Breast epithelium (tissue), 4 donors: ENCODE data around the gene RTKN2. TPM values are rescaled to one million over a fixed set of nuclear protein-coding genes. Genes with fewer than 3 reads are reported as not detected.

ENCODE experiments used
- DNase-seq, 2 donors: peaks; one replicate each; pipeline ENCODE4 v3.0.0-alpha.2; 2019; ENCODE audit warnings: low spot score in 2 of 2
- H3K27ac ChIP-seq, 2 donors: fragments of 200-600 bp; sonication (generic) in 1 of 2; one replicate each; pipeline ENCODE4 v1.5.1; 2016 to 2019; ENCODE audit warnings: mild to moderate bottlenecking in 1 of 2
- H3K27me3 ChIP-seq, 2 donors: fragments of 200-600 bp; sonication (generic) in 1 of 2; one replicate each; pipeline versions ENCODE4 v1.5.1 to v1.6.0; 2017 to 2019; ENCODE audit warnings: control low read depth in 1 of 2, mild to moderate bottlenecking in 1 of 2
- H3K36me3 ChIP-seq: fragments of 200-600 bp; one replicate; pipeline ENCODE4 v1.5.1; 2019
- H3K4me1 ChIP-seq, 2 donors: fragments of 200-600 bp; sonication (generic); one replicate each; pipeline ENCODE4 v1.5.1; 2016 to 2019; ENCODE audit warnings: control low read depth in 1 of 2
- H3K4me3 ChIP-seq, 3 donors: fragments of 200-600 bp; sonication (generic); 1 replicate in 2 of 3; 2 replicates in 1 of 3; pipeline ENCODE4 v1.5.1; 2016 to 2019; ENCODE audit warnings: mild to moderate bottlenecking in 3 of 3, moderate library complexity in 2 of 3
- H3K9me3 ChIP-seq, 2 donors: fragments of 200-600 bp; sonication (generic) in 1 of 2; one replicate each; pipeline ENCODE4 v1.5.1; 2016 to 2019; ENCODE audit warnings: control low read depth in 1 of 2
- CTCF ChIP-seq, 3 donors: fragments of 450-650 bp; IDR thresholded peaks; one replicate each; pipeline ENCODE4 v1.5.1; 2016 to 2017; ENCODE audit warnings: antibody characterized with exemption in 3 of 3, mild to moderate bottlenecking in 3 of 3, moderate library complexity in 3 of 3
- POLR2A ChIP-seq: fragments of 450-650 bp; IDR thresholded peaks from one replicate; pipeline ENCODE4 v1.6.1; 2016; ENCODE audit warnings: antibody characterized with exemption, mild to moderate bottlenecking, moderate library complexity
- POLR2AphosphoS5 ChIP-seq, 3 donors: sonication (generic); formaldehyde crosslinking; IDR thresholded peaks; one replicate each; pipeline ENCODE4 v1.6.1; 2017; ENCODE audit warnings: antibody characterized with exemption in 3 of 3
- intact Hi-C: fragments of 100-400 bp; cut with DNase I; formaldehyde crosslinking; loops from one replicate; pipeline ENCODE4 v1.15.1; 2023; ENCODE audit warnings: low total_unique reads
- total RNA-seq, 3 donors: library from RNA; depleted of rRNA; stranded (reverse); fragments of >200 nt; gene quantifications; one replicate each; pipeline ENCODE4 v1.1.0, GENCODE V29; 2016

RTKN2 gene
- total RNA-seq, 3 donors from 2014 or later, result 0.16 to 1.3 (median 0.98) TPM

GRCh38 chr10:62172465-62172864 lies 96.2 kb downstream of the RTKN2 start:
- DNase-seq, result no peak
- no peaks in the 10 kb centered on the region for H3K36me3 ChIP-seq
- intact Hi-C loops, result no loop called here
- peaks cover 0 to 8% of the 10 kb centered on the region in 2 donors for H3K9me3 ChIP-seq
- H3K27ac ChIP-seq, result no peak overlapping the region
- TF ChIP-seq POLR2AphosphoS5 (IDR thresholded peaks at IDR 0.05), result no peak
- TF ChIP-seq POLR2A, result no peak
- no peak for TF ChIP-seq CTCF (IDR thresholded peaks at IDR 0.05)
- H3K4me3 ChIP-seq, result no peak overlapping the region
- H3K27me3 ChIP-seq, result no peaks in the 10 kb centered on the region
- no peaks in the 10 kb centered on the region for H3K4me1 ChIP-seq

- TF ChIP-seq POLR2A, result no peak
- no peak for TF ChIP-seq POLR2AphosphoS5 (IDR thresholded peaks at IDR 0.05)
- TF ChIP-seq CTCF (IDR thresholded peaks at IDR 0.05), result no peak
- Histone ChIP-seq H3K4me3 (no peak overlapping the region), H3K27ac (no peak overlapping the region), H3K9me3 (peaks cover 0 to 8% of the 10 kb centered on the region in 2 donors), H3K4me1 (no peaks in the 10 kb centered on the region), H3K27me3 (no peaks in the 10 kb centered on the region), H3K36me3 (no peaks in the 10 kb centered on the region)
- intact Hi-C loops, result no loop called here
- no peak for DNase-seq
These were observed 96.9 kb downstream of the RTKN2 start for GRCh38 chr10:62171791-62172190.

GRCh38 chr10:62170732-62171131 lies 97.9 kb downstream of the RTKN2 start:
- no peak for DNase-seq
- intact Hi-C loops, result no loop called here

GRCh38 chr10:62166331-62167131 lies 102.1 kb downstream of the RTKN2 start:
- H3K27me3 ChIP-seq, result no peaks in the 10 kb centered on the region
- no peaks in the 10 kb centered on the region for H3K36me3 ChIP-seq
- H3K27ac ChIP-seq, result peak overlapping the region in 1 of 2 donors; percentile 27
- TF ChIP-seq CTCF (IDR thresholded peaks at IDR 0.05) (no peak), POLR2AphosphoS5 (IDR thresholded peaks at IDR 0.05) (no peak), POLR2A (no peak)
- no peaks in the 10 kb centered on the region for H3K4me1 ChIP-seq
- no peak overlapping the region for H3K4me3 ChIP-seq
- no peaks in the 10 kb centered on the region for H3K9me3 ChIP-seq
- intact Hi-C loops, result no loop called here
- no peak for DNase-seq

More at GRCh38 chr10:62170732-62171131, 97.9 kb downstream of the RTKN2 start:
- TF ChIP-seq CTCF (IDR thresholded peaks at IDR 0.05) (no peak), POLR2AphosphoS5 (IDR thresholded peaks at IDR 0.05) (no peak), POLR2A (no peak)
- no peaks in the 10 kb centered on the region for H3K27me3 ChIP-seq
- no peak overlapping the region for H3K4me3 ChIP-seq
- H3K9me3 ChIP-seq, result peaks cover 0 to 8% of the 10 kb centered on the region in 2 donors
- H3K4me1 ChIP-seq, result no peaks in the 10 kb centered on the region
- no peak overlapping the region for H3K27ac ChIP-seq
- H3K36me3 ChIP-seq, result no peaks in the 10 kb centered on the region

GRCh38 chr10:62165803-62166202 lies 102.8 kb downstream of the RTKN2 start:
- Histone ChIP-seq H3K4me1 (no peaks in the 10 kb centered on the region), H3K27me3 (no peaks in the 10 kb centered on the region), H3K27ac (no peak overlapping the region), H3K4me3 (no peak overlapping the region), H3K36me3 (no peaks in the 10 kb centered on the region), H3K9me3 (no peaks in the 10 kb centered on the region)
- no peak for TF ChIP-seq CTCF (IDR thresholded peaks at IDR 0.05)
- no peak for TF ChIP-seq POLR2A
- TF ChIP-seq POLR2AphosphoS5 (IDR thresholded peaks at IDR 0.05), result no peak
- no peak for DNase-seq
- intact Hi-C loops, result no loop called here
